ENCODE results near the gene DIP2B.

DIP2B gene

DNA sequence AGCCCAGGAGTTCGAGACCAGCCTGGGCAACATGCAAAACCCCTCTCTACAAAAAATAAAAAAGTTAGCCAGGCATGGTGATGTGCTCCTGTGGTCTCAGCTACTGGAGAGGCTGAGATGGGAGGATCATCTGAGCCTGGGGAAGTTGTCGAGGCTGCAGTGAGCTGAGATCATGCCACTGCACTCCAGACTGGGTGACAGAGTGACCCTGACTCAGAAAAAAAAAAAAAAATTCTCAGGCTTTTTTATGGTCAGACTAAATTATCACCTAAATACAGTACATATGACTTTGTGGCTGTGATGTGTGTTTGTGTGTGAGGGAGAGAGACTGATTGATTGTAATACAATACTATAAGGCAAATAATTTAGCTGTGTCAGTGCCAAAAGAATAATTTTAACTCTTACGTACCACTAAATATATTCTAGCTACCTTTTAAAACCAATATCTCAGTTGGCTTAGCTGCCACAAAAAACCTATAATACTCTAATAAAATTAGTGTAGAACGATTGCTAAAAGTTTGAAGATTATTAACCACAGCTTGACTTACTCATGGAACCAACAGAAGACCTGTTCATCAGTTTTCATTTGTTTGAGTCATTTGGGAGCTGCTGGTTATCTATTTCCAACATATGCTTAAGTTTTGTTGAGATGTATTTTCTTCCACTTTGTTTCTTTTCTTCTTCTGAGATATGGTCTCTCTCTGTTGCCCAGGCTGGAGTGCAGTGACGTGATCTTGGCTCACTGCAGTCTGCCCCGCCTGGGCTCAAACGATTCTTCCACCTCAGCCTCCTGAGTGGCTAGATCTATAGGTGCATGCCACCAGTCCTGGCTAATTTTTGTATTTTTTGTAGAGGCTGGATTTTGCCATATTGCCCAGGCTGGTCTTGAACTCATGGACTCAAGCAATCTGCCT, 58.0 kb downstream of the DIP2B start:
- Mint-ChIP-seq H3K4me3 (no peak overlapping the region), H3K4me1 (peaks cover 25% of the 10 kb centered on the region), H3K27ac (ENCODE audit: low read depth) (no peak overlapping the region), H3K36me3 (ENCODE audit: insufficient read depth) (peaks cover under 1% of the 10 kb centered on the region), H3K9me3 (no peaks in the 10 kb centered on the region), H3K27me3 (no peaks in the 10 kb centered on the region)
- no peak for ATAC-seq (replicated peaks; ENCODE audit: extremely low read depth, poor library complexity, severe bottlenecking)
- no peak for DNase-seq (ENCODE audit: low spot score in 2 of 2)

- Mint-ChIP-seq H3K9me3 (no peaks in the 10 kb centered on the region), H3K27ac (ENCODE audit: low read depth) (no peak overlapping the region), H3K4me3 (no peak overlapping the region), H3K27me3 (no peaks in the 10 kb centered on the region), H3K36me3 (ENCODE audit: insufficient read depth) (no peaks in the 10 kb centered on the region), H3K4me1 (peaks cover 27% of the 10 kb centered on the region)
- ATAC-seq (replicated peaks; ENCODE audit: extremely low read depth, poor library complexity, severe bottlenecking) (no peak), DNase-seq (ENCODE audit: low spot score in 2 of 2) (no peak)
Observed at GRCh38 chr12:50563434-50563787, 58.6 kb downstream of the DIP2B start.

- Mint-ChIP-seq H3K27ac (ENCODE audit: low read depth) (no peak overlapping the region), H3K4me1 (peaks cover 34% of the 10 kb centered on the region)
- DNase-seq (ENCODE audit: low spot score in 2 of 2) = no peak
Observed at GRCh38 chr12:50564237-50564947, 59.6 kb downstream of the DIP2B start.

GRCh38 chr12:50564948-50565297, 60.1 kb downstream of the DIP2B start:
- Mint-ChIP-seq H3K36me3 (ENCODE audit: insufficient read depth) (no peaks in the 10 kb centered on the region), H3K4me1 (peaks cover 34% of the 10 kb centered on the region), H3K9me3 (no peaks in the 10 kb centered on the region), H3K4me3 (no peak overlapping the region), H3K27me3 (no peaks in the 10 kb centered on the region), H3K27ac (ENCODE audit: low read depth) (no peak overlapping the region)
- DNase-seq (ENCODE audit: low spot score in 2 of 2) (no peak), ATAC-seq (replicated peaks; ENCODE audit: extremely low read depth, poor library complexity, severe bottlenecking) (no peak)

More at GRCh38 chr12:50564237-50564947, 59.6 kb downstream of the DIP2B start:
- Mint-ChIP-seq H3K36me3 (ENCODE audit: insufficient read depth) (no peaks in the 10 kb centered on the region), H3K4me3 (no peak overlapping the region), H3K27me3 (no peaks in the 10 kb centered on the region), H3K9me3 (no peaks in the 10 kb centered on the region)
- no peak for ATAC-seq (replicated peaks; ENCODE audit: extremely low read depth, poor library complexity, severe bottlenecking)

- ATAC-seq (replicated peaks; ENCODE audit: extremely low read depth, poor library complexity, severe bottlenecking) (no peak), DNase-seq (ENCODE audit: low spot score in 2 of 2) (no peak)
- H3K9me3 Mint-ChIP-seq = no peaks in the 10 kb centered on the region
- peaks cover 2% of the 10 kb centered on the region for H3K36me3 Mint-ChIP-seq (ENCODE audit: insufficient read depth)
- H3K4me3 Mint-ChIP-seq = no peak overlapping the region
- no peak overlapping the region for H3K27ac Mint-ChIP-seq (ENCODE audit: low read depth)
- H3K27me3 Mint-ChIP-seq = no peaks in the 10 kb centered on the region
- H3K4me1 Mint-ChIP-seq = peaks cover 34% of the 10 kb centered on the region
Observed at GRCh38 chr12:50566066-50566465, 61.3 kb downstream of the DIP2B start.

GRCh38 chr12:50567926-50568325, 63.1 kb downstream of the DIP2B start:
- Mint-ChIP-seq H3K27ac (ENCODE audit: low read depth) (no peak overlapping the region), H3K4me3 (no peak overlapping the region), H3K9me3 (no peaks in the 10 kb centered on the region), H3K4me1 (peaks cover 27% of the 10 kb centered on the region), H3K36me3 (ENCODE audit: insufficient read depth) (peaks cover 2% of the 10 kb centered on the region), H3K27me3 (no peaks in the 10 kb centered on the region)
- no peak for ATAC-seq (replicated peaks; ENCODE audit: extremely low read depth, poor library complexity, severe bottlenecking)
- DNase-seq (ENCODE audit: low spot score in 2 of 2) = no peak

- DNase-seq (ENCODE audit: low spot score in 2 of 2) (no peak), ATAC-seq (replicated peaks; ENCODE audit: extremely low read depth, poor library complexity, severe bottlenecking) (no peak)
- H3K4me1 Mint-ChIP-seq = peaks cover 32% of the 10 kb centered on the region
- no peaks in the 10 kb centered on the region for H3K9me3 Mint-ChIP-seq
- no peak overlapping the region for H3K4me3 Mint-ChIP-seq
- H3K27me3 Mint-ChIP-seq = no peaks in the 10 kb centered on the region
- peaks cover 2% of the 10 kb centered on the region for H3K36me3 Mint-ChIP-seq (ENCODE audit: insufficient read depth)
- H3K27ac Mint-ChIP-seq (ENCODE audit: low read depth) = no peak overlapping the region
Observed at GRCh38 chr12:50568338-50569091, 63.7 kb downstream of the DIP2B start.

DNA sequence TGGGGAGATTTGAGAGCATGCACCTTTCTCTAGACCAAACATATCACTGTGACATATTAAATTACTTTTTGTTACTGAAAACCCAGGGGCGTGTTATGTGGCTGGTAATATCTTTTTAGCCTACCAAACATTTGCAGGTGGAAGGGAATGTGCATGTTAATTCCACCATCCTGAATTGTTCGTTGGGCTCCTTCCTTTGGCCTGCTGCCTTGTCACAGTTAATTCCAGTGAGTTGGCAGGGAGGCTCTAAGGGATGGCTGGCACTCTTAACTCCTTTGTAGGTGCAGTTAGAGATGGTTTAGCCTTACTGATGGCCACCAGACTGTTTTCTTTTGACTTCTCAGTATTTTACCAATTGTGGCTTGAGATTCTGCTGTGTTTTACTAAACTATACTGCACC, 64.5 kb downstream of the DIP2B start:
- Mint-ChIP-seq H3K4me1 (peaks cover 25% of the 10 kb centered on the region), H3K27me3 (no peaks in the 10 kb centered on the region), H3K4me3 (no peak overlapping the region), H3K27ac (ENCODE audit: low read depth) (no peak overlapping the region), H3K36me3 (ENCODE audit: insufficient read depth) (peaks cover 2% of the 10 kb centered on the region), H3K9me3 (no peaks in the 10 kb centered on the region)
- no peak for ATAC-seq (replicated peaks; ENCODE audit: extremely low read depth, poor library complexity, severe bottlenecking)
- no peak for DNase-seq (ENCODE audit: low spot score in 2 of 2)

GRCh38 chr12:50569876-50570275, 65.1 kb downstream of the DIP2B start:
- H3K27ac Mint-ChIP-seq (ENCODE audit: low read depth) = no peak overlapping the region
- peaks cover 2% of the 10 kb centered on the region for H3K36me3 Mint-ChIP-seq (ENCODE audit: insufficient read depth)

GRCh38 chr12:50571786-50572185, 67.0 kb downstream of the DIP2B start:
- Mint-ChIP-seq H3K4me3 (no peak overlapping the region), H3K9me3 (no peaks in the 10 kb centered on the region), H3K27me3 (no peaks in the 10 kb centered on the region), H3K27ac (ENCODE audit: low read depth) (no peak overlapping the region), H3K4me1 (peaks cover 24% of the 10 kb centered on the region), H3K36me3 (ENCODE audit: insufficient read depth) (peaks cover 2% of the 10 kb centered on the region)
- DNase-seq (ENCODE audit: low spot score in 2 of 2) (no peak), ATAC-seq (replicated peaks; ENCODE audit: extremely low read depth, poor library complexity, severe bottlenecking) (no peak)

More at GRCh38 chr12:50569876-50570275, 65.1 kb downstream of the DIP2B start:
- Mint-ChIP-seq H3K4me3 (no peak overlapping the region), H3K4me1 (peaks cover 22% of the 10 kb centered on the region), H3K9me3 (no peaks in the 10 kb centered on the region), H3K27me3 (no peaks in the 10 kb centered on the region)
- DNase-seq (ENCODE audit: low spot score in 2 of 2) = no peak
- no peak for ATAC-seq (replicated peaks; ENCODE audit: extremely low read depth, poor library complexity, severe bottlenecking)

GRCh38 chr12:50572287-50572686, 67.5 kb downstream of the DIP2B start:
- Mint-ChIP-seq H3K27me3 (no peaks in the 10 kb centered on the region), H3K36me3 (ENCODE audit: insufficient read depth) (peaks cover 2% of the 10 kb centered on the region), H3K4me1 (peaks cover 24% of the 10 kb centered on the region), H3K9me3 (no peaks in the 10 kb centered on the region), H3K27ac (ENCODE audit: low read depth) (no peak overlapping the region), H3K4me3 (no peak overlapping the region)
- DNase-seq (ENCODE audit: low spot score in 2 of 2) = no peak
- no peak for ATAC-seq (replicated peaks; ENCODE audit: extremely low read depth, poor library complexity, severe bottlenecking)

DNA sequence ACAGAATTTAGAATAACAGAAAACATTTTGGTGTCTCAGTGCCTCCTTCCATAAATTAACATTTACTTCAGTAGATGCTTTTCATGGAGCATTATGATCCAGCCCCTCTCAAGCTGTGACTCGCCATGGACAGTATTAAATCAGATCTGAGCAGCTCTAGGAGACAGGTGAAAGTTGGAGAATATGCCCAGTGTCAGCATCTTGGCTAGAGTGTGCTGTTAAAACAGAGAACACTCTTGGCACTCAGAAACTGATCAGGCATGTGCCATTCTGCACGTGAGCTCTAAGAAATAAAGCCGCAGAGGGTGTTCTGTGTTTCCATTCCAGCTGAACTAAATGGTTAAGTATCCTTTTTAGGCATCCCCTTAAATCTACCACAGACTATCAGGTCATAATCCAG, 68.0 kb downstream of the DIP2B start:
- no peak for DNase-seq (ENCODE audit: low spot score in 2 of 2)
- H3K4me3 Mint-ChIP-seq = no peak overlapping the region
- H3K4me1 Mint-ChIP-seq = peaks cover 21% of the 10 kb centered on the region
- H3K9me3 Mint-ChIP-seq = no peaks in the 10 kb centered on the region
- peaks cover 2% of the 10 kb centered on the region for H3K36me3 Mint-ChIP-seq (ENCODE audit: insufficient read depth)
- no peak for ATAC-seq (replicated peaks; ENCODE audit: extremely low read depth, poor library complexity, severe bottlenecking)
- H3K27ac Mint-ChIP-seq (ENCODE audit: low read depth) = no peak overlapping the region
- H3K27me3 Mint-ChIP-seq = no peaks in the 10 kb centered on the region
